ENCODE measurements around the gene EHF. TPM values are rescaled to one million over a fixed set of nuclear protein-coding genes. Genes with fewer than 3 reads are reported as not detected.
A peak's percentile ranks its signal among the peaks of the same experiment; 100 is the strongest.

The EHF gene
- total RNA-seq, 3 donors from 2014 or later, result 125 to 372 (median 259) TPM

GRCh38 chr11:34636127-34636526 lies 15.2 kb downstream of the EHF start:
- Histone ChIP-seq H3K4me3 (no peak overlapping the region), H3K36me3 (ENCODE audit: low read depth) (no peaks in the 10 kb centered on the region), H3K9me3 (no peaks in the 10 kb centered on the region), H3K4me1 (ENCODE audit: low read depth) (peaks cover 41% of the 10 kb centered on the region)
- TF ChIP-seq CTCF (IDR thresholded peaks at IDR 0.05), result no peak
- DNase-seq (no peak), ATAC-seq (no peak)
- intact Hi-C loops (cut with DNase I, micrococcal nuclease), result no loop called here

GRCh38 chr11:34637303-34637702 lies 16.4 kb downstream of the EHF start:
- no peak for ATAC-seq
- TF ChIP-seq CTCF (IDR thresholded peaks at IDR 0.05), result no peak
- H3K36me3 ChIP-seq (ENCODE audit: low read depth), result no peaks in the 10 kb centered on the region
- H3K4me3 ChIP-seq, result no peak overlapping the region
- peaks cover 31% of the 10 kb centered on the region for H3K4me1 ChIP-seq (ENCODE audit: low read depth)
- intact Hi-C loops (cut with DNase I, micrococcal nuclease), result no loop called here
- H3K9me3 ChIP-seq, result no peaks in the 10 kb centered on the region
- no peak for DNase-seq

- no peaks in the 10 kb centered on the region for H3K9me3 ChIP-seq
- H3K4me1 ChIP-seq (ENCODE audit: low read depth), result peaks cover 22% of the 10 kb centered on the region
Observed at GRCh38 chr11:34638897-34639296, 18.0 kb downstream of the EHF start.

GRCh38 chr11:34639545-34639944 lies 18.7 kb downstream of the EHF start:
- H3K36me3 ChIP-seq (ENCODE audit: low read depth), result no peaks in the 10 kb centered on the region
- ATAC-seq (peak; percentile 46), DNase-seq (peak; percentile 56 to 61 (median 58))
- peaks cover 19% of the 10 kb centered on the region for H3K4me1 ChIP-seq (ENCODE audit: low read depth)
- intact Hi-C loops (cut with DNase I, micrococcal nuclease), result no loop called here
- TF ChIP-seq CTCF (IDR thresholded peaks at IDR 0.05), result no peak
- no peaks in the 10 kb centered on the region for H3K9me3 ChIP-seq
- H3K4me3 ChIP-seq, result no peak overlapping the region

More at GRCh38 chr11:34638897-34639296, 18.0 kb downstream of the EHF start:
- Histone ChIP-seq H3K4me3 (no peak overlapping the region), H3K36me3 (ENCODE audit: low read depth) (no peaks in the 10 kb centered on the region)
- no peak for DNase-seq
- TF ChIP-seq CTCF (IDR thresholded peaks at IDR 0.05), result no peak
- intact Hi-C loops (cut with DNase I, micrococcal nuclease), result no loop called here
- ATAC-seq, result no peak

GRCh38 chr11:34640050-34640923 lies 19.4 kb downstream of the EHF start:
- DNase-seq, result peak; percentile 83 to 89 (median 84)
- peaks cover 20% of the 10 kb centered on the region for H3K4me1 ChIP-seq (ENCODE audit: low read depth)
- TF ChIP-seq CTCF (IDR thresholded peaks at IDR 0.05), result no peak
- H3K36me3 ChIP-seq (ENCODE audit: low read depth), result no peaks in the 10 kb centered on the region
- no peaks in the 10 kb centered on the region for H3K9me3 ChIP-seq
- peak; percentile 84 for ATAC-seq
- intact Hi-C loops (cut with DNase I, micrococcal nuclease), result loop anchor here in 1 of 2 donors (10.0 kb wide), 1 partner anchor 55 kb away; no protein-coding TSS in a partner anchor
- no peak overlapping the region for H3K4me3 ChIP-seq
